Endothelial cell of umbilical vein (primary cell): Measurements from ENCODE around the gene TOMM40. TPM values are rescaled to one million over a fixed set of nuclear protein-coding genes. Genes with fewer than 3 reads are reported as not detected.
"Not testable (repeated sequence)": the region's sequence is repeated elsewhere in the genome, so short reads cannot be mapped to it uniquely, and the experiment has no call there.

Experiments
- BruUV-seq: library from RNA; stranded (reverse); fragments of 400-500 nt; replicated peaks from 2 replicates; lab custom pipeline; 2021; lab: Mats Ljungman, UMichigan
- CTCF ChIA-PET: fragments of 300-600, 350-600 bp; sonication (Branson Sonifier 250); formaldehyde crosslinking; loops from one replicate; lab custom pipeline; 2021; ENCODE audit warnings: antibody characterized with exemption, inconsistent platforms; lab: Charles Lee
- POLR2A ChIA-PET: fragments of 300-600, 350-600 bp; sonication (Branson Sonifier 250); formaldehyde crosslinking; loops from one replicate; lab custom pipeline; 2021; ENCODE audit warnings: antibody characterized with exemption, inconsistent platforms; lab: Charles Lee
- DNase-seq: peaks from one replicate; pipeline ENCODE4 v3.0.0-alpha.2; 2011; ENCODE audit warnings: low read depth, low spot score
- FAIRE-seq: peaks from 2 replicates; lab custom pipeline; 2011; peaks lifted over from hg19 to GRCh38; lab: Jason Lieb, UNC
- H2AFZ ChIP-seq: 2 replicates; pipeline ENCODE4 v1.6.0; 2012; ENCODE audit warnings: low read depth, low read length, control low read depth, inconsistent platforms
- H3K27ac ChIP-seq: 2 replicates; pipeline ENCODE4 v1.5.1; 2011; ENCODE audit warnings: low read depth, mild to moderate bottlenecking, control low read depth, low read length, moderate library complexity; ENCODE audit not compliant: insufficient read depth
- H3K27me3 ChIP-seq, 2 experiments: 2 replicates each; pipeline versions ENCODE4 v1.6.0 to v1.6.1; 2011; ENCODE audit warnings: low read length in 2 of 2, mixed read lengths in 1 of 2; ENCODE audit not compliant: control insufficient read depth in 2 of 2, insufficient read depth in 2 of 2
- H3K36me3 ChIP-seq, 2 experiments: 2 replicates in 1 of 2; 3 replicates in 1 of 2; pipeline ENCODE4 v1.5.1; 2011; ENCODE audit warnings: low read length in 2 of 2, mild to moderate bottlenecking in 1 of 2, moderate library complexity in 1 of 2; ENCODE audit not compliant: control insufficient read depth in 2 of 2, insufficient read depth in 2 of 2; ENCODE audit errors: extremely low read depth in 1 of 2
- H3K4me1 ChIP-seq: 3 replicates; pipeline ENCODE4 v1.5.1; 2011; ENCODE audit warnings: mild to moderate bottlenecking, low read length; ENCODE audit not compliant: control insufficient read depth, insufficient read depth; ENCODE audit errors: extremely low read depth
- H3K4me2 ChIP-seq: 2 replicates; pipeline ENCODE4 v1.6.1; 2011; ENCODE audit warnings: low read length, control low read depth, mixed read lengths; ENCODE audit not compliant: insufficient read depth
- H3K4me3 ChIP-seq, 3 experiments: fragments of 200-600 bp in 1 of 3; sonication (generic), shearing (Covaris generic) in 1 of 3; replicated peaks in 1 of 3; 2 replicates each; pipeline ENCODE4 v1.5.1; 2011 to 2016; ENCODE audit warnings: control low read depth in 3 of 3, low read length in 3 of 3, mild to moderate bottlenecking in 2 of 3, inconsistent platforms in 1 of 3, low read depth in 1 of 3, moderate library complexity in 1 of 3; ENCODE audit not compliant: insufficient read depth in 1 of 3
- H3K79me2 ChIP-seq: 2 replicates; pipeline ENCODE4 v1.6.0; 2012; ENCODE audit warnings: low read length, inconsistent platforms; ENCODE audit not compliant: control insufficient read depth, insufficient read depth
- H3K9ac ChIP-seq: replicated peaks from 2 replicates; pipeline ENCODE3; 2011; ENCODE audit warnings: low read length, control low read depth; ENCODE audit not compliant: insufficient read depth; ENCODE audit errors: extremely low read depth
- H3K9me1 ChIP-seq: replicated peaks from 3 replicates; pipeline ENCODE4 v1.6.0; 2011; ENCODE audit warnings: mild to moderate bottlenecking, low read length; ENCODE audit not compliant: control insufficient read depth, insufficient read depth; ENCODE audit errors: extremely low read depth
- H3K9me3 ChIP-seq: replicated peaks from 2 replicates; pipeline ENCODE4 v1.5.1; 2012; ENCODE audit warnings: low read length, inconsistent platforms; ENCODE audit not compliant: control insufficient read depth, insufficient read depth
- H4K20me1 ChIP-seq: replicated peaks from 2 replicates; pipeline ENCODE3; 2011; ENCODE audit warnings: mild to moderate bottlenecking, low read length; ENCODE audit not compliant: control insufficient read depth, insufficient read depth; ENCODE audit errors: extremely low read depth
- EZH2 ChIP-seq: IDR thresholded peaks from 2 replicates; pipeline ENCODE4 v1.6.1; 2012; ENCODE audit warnings: borderline replicate concordance, low read depth, mild to moderate bottlenecking, moderate library complexity, low read length, inconsistent platforms; ENCODE audit not compliant: severe bottlenecking
- FOS ChIP-seq: IDR thresholded peaks from 2 replicates; pipeline ENCODE4 v1.6.1; 2011; ENCODE audit warnings: mild to moderate bottlenecking, low read length, moderate library complexity, borderline replicate concordance; ENCODE audit not compliant: insufficient read depth
- GATA2 ChIP-seq: IDR thresholded peaks from 2 replicates; pipeline ENCODE4 v1.7.0; 2011; ENCODE audit warnings: low read depth, mild to moderate bottlenecking, moderate library complexity, mixed read lengths, low read length; ENCODE audit not compliant: insufficient read length, insufficient read depth
- JUN ChIP-seq: IDR thresholded peaks from 2 replicates; pipeline ENCODE4 v1.6.1; 2011; ENCODE audit warnings: borderline replicate concordance, low read depth; ENCODE audit not compliant: insufficient read length, insufficient read depth
- MYC ChIP-seq: IDR thresholded peaks from one replicate; pipeline ENCODE4 v1.6.1; 2011; ENCODE audit warnings: mild to moderate bottlenecking, low read depth, low read length
- POLR2A ChIP-seq: IDR thresholded peaks from 2 replicates; pipeline ENCODE4 v1.6.1; 2012; ENCODE audit warnings: low read depth, mild to moderate bottlenecking, control low read depth, low read length
- POLR2AphosphoS5 ChIP-seq: IDR thresholded peaks from 2 replicates; pipeline ENCODE4 v1.6.1; 2012; ENCODE audit warnings: low read depth, mild to moderate bottlenecking, control low read depth, low read length, moderate library complexity; ENCODE audit not compliant: insufficient read depth
- dilution Hi-C: fragments of 300-500 bp; cut with MboI; formaldehyde crosslinking; loops from one replicate; pipeline ENCODE4 v1.15.0; 2019; ENCODE audit warnings: low sequenced_read_pairs; ENCODE audit not compliant: extremely low pct_ligation_motif_present
- intact Hi-C: fragments of 100-400 bp; cut with micrococcal nuclease; formaldehyde crosslinking; loops from one replicate; pipeline ENCODE4 v1.10.0; 2022
- polyA plus RNA-seq, 4 experiments: library from polyadenylated mRNA; depleted of rRNA in 3 of 4; stranded (reverse) in 3 of 4; unstranded in 1 of 4; fragments of >200 nt; gene quantifications; 2 replicates each; pipeline versions ENCODE4 v1.2.1 to v1.2.3, GENCODE V29; 2011 to 2012; ENCODE audit warnings: missing spikeins in 1 of 4
- total RNA-seq: library from RNA; stranded (reverse); gene quantifications from 2 replicates; pipeline ENCODE4 v1.2.3, GENCODE V29; 2021
- TF ChIP-seq, protein P1 (sequence below), 2 donors: IDR thresholded peaks; 1 replicate in 1 of 2; 2 replicates in 1 of 2; pipeline ENCODE4 v1.5.1; 2011; ENCODE audit warnings: low read length in 2 of 2, mild to moderate bottlenecking in 2 of 2, moderate library complexity in 2 of 2, control low read depth in 1 of 2, inconsistent platforms in 1 of 2, low read depth in 1 of 2; ENCODE audit not compliant: insufficient read depth in 1 of 2; ENCODE audit errors: extremely low read depth in 1 of 2
- TF ChIP-seq, protein P2 (sequence below): IDR thresholded peaks from 2 replicates; pipeline ENCODE4 v1.6.1; 2011; ENCODE audit not compliant: insufficient read depth, insufficient read length

TOMM40 gene
- total and polyA plus RNA-seq, 2 donors (not counting 3 experiments of a cell fraction or from before 2014, with no cell fraction given) = 71.8 to 90.7 TPM

DNA sequence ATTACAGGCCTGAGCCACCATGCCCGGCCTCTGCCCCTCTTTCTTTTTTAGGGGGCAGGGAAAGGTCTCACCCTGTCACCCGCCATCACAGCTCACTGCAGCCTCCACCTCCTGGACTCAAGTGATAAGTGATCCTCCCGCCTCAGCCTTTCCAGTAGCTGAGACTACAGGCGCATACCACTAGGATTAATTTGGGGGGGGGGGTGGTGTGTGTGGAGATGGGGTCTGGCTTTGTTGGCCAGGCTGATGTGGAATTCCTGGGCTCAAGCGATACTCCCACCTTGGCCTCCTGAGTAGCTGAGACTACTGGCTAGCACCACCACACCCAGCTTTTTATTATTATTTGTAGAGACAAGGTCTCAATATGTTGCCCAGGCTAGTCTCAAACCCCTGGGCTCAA, 18.7 kb downstream of the TOMM40 start:
- DNase-seq = no peak
- POLR2A ChIA-PET = no interaction called here
- no peak overlapping the region for H3K4me2 ChIP-seq
- dilution Hi-C loops = no loop called here
- BruUV-seq = no TSS peak
- no peak overlapping the region for H3K27ac ChIP-seq
- H4K20me1 ChIP-seq = no peaks in the 10 kb centered on the region
- peaks cover 9% of the 10 kb centered on the region in 2 experiments for H3K27me3 ChIP-seq
- intact Hi-C loops = no loop called here
- H3K9me1 ChIP-seq = no peaks in the 10 kb centered on the region
- no peak overlapping the region for H3K4me3 ChIP-seq
- no peaks in the 10 kb centered on the region for H3K36me3 ChIP-seq
- H3K9me3 ChIP-seq = no peaks in the 10 kb centered on the region
- H3K4me1 ChIP-seq = peaks cover 14% of the 10 kb centered on the region
- H3K9ac ChIP-seq = no peak overlapping the region
- no peaks in the 10 kb centered on the region for H3K79me2 ChIP-seq
- no peak overlapping the region for H2AFZ ChIP-seq
- CTCF ChIA-PET = interaction anchor here (1.6 to 2.6 kb wide), 3 partner anchors 43 to 149 kb away, joined by 5 to 18 read pairs (median 7); partner anchors contain the start of gene CLPTM1
- TF ChIP-seq MYC (no peak), POLR2A (no peak), EZH2 (no peak), GATA2 (no peak), JUN (no peak), POLR2AphosphoS5 (no peak), FOS (no peak)
- TF ChIP-seq, protein P1, sequence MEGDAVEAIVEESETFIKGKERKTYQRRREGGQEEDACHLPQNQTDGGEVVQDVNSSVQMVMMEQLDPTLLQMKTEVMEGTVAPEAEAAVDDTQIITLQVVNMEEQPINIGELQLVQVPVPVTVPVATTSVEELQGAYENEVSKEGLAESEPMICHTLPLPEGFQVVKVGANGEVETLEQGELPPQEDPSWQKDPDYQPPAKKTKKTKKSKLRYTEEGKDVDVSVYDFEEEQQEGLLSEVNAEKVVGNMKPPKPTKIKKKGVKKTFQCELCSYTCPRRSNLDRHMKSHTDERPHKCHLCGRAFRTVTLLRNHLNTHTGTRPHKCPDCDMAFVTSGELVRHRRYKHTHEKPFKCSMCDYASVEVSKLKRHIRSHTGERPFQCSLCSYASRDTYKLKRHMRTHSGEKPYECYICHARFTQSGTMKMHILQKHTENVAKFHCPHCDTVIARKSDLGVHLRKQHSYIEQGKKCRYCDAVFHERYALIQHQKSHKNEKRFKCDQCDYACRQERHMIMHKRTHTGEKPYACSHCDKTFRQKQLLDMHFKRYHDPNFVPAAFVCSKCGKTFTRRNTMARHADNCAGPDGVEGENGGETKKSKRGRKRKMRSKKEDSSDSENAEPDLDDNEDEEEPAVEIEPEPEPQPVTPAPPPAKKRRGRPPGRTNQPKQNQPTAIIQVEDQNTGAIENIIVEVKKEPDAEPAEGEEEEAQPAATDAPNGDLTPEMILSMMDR (IDR thresholded peaks at IDR 0.05; ENCODE audit: extremely low read depth in 1 of 2, insufficient read depth in 1 of 2, low read depth in 1 of 2, low read length in 2 of 2) = no peak
- TF ChIP-seq, protein P2, sequence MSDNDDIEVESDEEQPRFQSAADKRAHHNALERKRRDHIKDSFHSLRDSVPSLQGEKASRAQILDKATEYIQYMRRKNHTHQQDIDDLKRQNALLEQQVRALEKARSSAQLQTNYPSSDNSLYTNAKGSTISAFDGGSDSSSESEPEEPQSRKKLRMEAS = no peak
- no peak for FAIRE-seq

DNA sequence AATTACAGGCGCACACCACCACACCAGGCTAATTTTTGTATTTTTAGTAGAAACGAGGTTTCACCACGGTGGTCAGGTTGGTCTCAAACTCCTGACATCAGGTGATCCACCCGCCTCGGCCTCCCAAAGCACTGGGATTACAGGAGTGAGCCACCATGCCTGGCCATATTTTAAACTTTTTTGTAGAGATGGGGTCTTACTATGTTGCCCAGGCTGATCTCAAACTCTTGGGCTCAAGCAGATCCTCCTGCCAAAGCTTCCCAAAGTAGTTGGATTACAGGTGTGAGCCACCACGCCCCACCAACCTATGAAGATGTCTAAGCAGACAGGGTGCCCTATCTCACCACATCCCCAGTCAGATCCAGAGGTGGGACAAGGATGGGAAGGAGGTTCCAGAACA, 20.8 kb downstream of the TOMM40 start:
- H3K36me3 ChIP-seq, H3K79me2 ChIP-seq, H3K9me1 ChIP-seq, H2AFZ ChIP-seq, BruUV-seq, H3K9ac ChIP-seq, H4K20me1 ChIP-seq, DNase-seq, H3K4me3 ChIP-seq, H3K27me3 ChIP-seq, H3K9me3 ChIP-seq, H3K27ac ChIP-seq, dilution Hi-C loops, H3K4me2 ChIP-seq, POLR2A ChIA-PET, FAIRE-seq, intact Hi-C loops, H3K4me1 ChIP-seq: not testable (repeated sequence)
- CTCF ChIA-PET = interaction anchor here (2.0 to 2.6 kb wide), 2 partner anchors 8 to 40 kb away, joined by 7 to 18 read pairs; no protein-coding TSS in a partner anchor
